ENCODE data around the gene TYW1B.
"Not testable (repeated sequence)": the region's sequence is repeated elsewhere in the genome, so short reads cannot be mapped to it uniquely, and the experiment has no call there.

TYW1B gene

GRCh38 chr7:72622532-72622931 is 205.5 kb downstream of the TYW1B start:
- ATAC-seq (no peak), DNase-seq (no peak)
- no peaks in the 10 kb centered on the region for H3K27me3 Mint-ChIP-seq
- no peak overlapping the region for H3K4me3 Mint-ChIP-seq
- H3K36me3 Mint-ChIP-seq (ENCODE audit: low read depth), result peaks cover 9% of the 10 kb centered on the region
- H3K27ac Mint-ChIP-seq, result no peak overlapping the region
- H3K4me1 Mint-ChIP-seq, result no peaks in the 10 kb centered on the region
- peaks cover 5% of the 10 kb centered on the region for H3K9me3 Mint-ChIP-seq

GRCh38 chr7:72621761-72622187 is 206.2 kb downstream of the TYW1B start:
- H3K36me3 Mint-ChIP-seq (ENCODE audit: low read depth), result peaks cover 11% of the 10 kb centered on the region
- H3K27me3 Mint-ChIP-seq, H3K9me3 Mint-ChIP-seq, H3K27ac Mint-ChIP-seq, ATAC-seq, H3K4me3 Mint-ChIP-seq, H3K4me1 Mint-ChIP-seq, DNase-seq: not testable (repeated sequence)

GRCh38 chr7:72620923-72621322 is 207.1 kb downstream of the TYW1B start:
- not testable (repeated sequence) for DNase-seq, H3K4me3 Mint-ChIP-seq, H3K4me1 Mint-ChIP-seq, ATAC-seq, H3K27ac Mint-ChIP-seq, H3K27me3 Mint-ChIP-seq, H3K9me3 Mint-ChIP-seq
- peaks cover 18% of the 10 kb centered on the region for H3K36me3 Mint-ChIP-seq (ENCODE audit: low read depth)

GRCh38 chr7:72618435-72619180 is 209.4 kb downstream of the TYW1B start:
- ATAC-seq, H3K4me3 Mint-ChIP-seq, DNase-seq, H3K27ac Mint-ChIP-seq, H3K27me3 Mint-ChIP-seq, H3K4me1 Mint-ChIP-seq, H3K9me3 Mint-ChIP-seq: not testable (repeated sequence)
- peaks cover 32% of the 10 kb centered on the region for H3K36me3 Mint-ChIP-seq (ENCODE audit: low read depth)

- H3K36me3 Mint-ChIP-seq (ENCODE audit: low read depth), result peaks cover 25% of the 10 kb centered on the region
- not testable (repeated sequence) for ATAC-seq, H3K4me3 Mint-ChIP-seq, H3K4me1 Mint-ChIP-seq, H3K9me3 Mint-ChIP-seq, H3K27me3 Mint-ChIP-seq, H3K27ac Mint-ChIP-seq, DNase-seq
Measured at GRCh38 chr7:72609761-72610160, 218.2 kb downstream of the TYW1B start.

GRCh38 chr7:72607988-72608387 is 220.0 kb downstream of the TYW1B start:
- not testable (repeated sequence) for DNase-seq, H3K27ac Mint-ChIP-seq, H3K9me3 Mint-ChIP-seq, H3K27me3 Mint-ChIP-seq, ATAC-seq, H3K4me3 Mint-ChIP-seq, H3K4me1 Mint-ChIP-seq
- H3K36me3 Mint-ChIP-seq (ENCODE audit: low read depth), result peaks cover 23% of the 10 kb centered on the region

GRCh38 chr7:72605863-72606431 is 222.1 kb downstream of the TYW1B start:
- H3K4me1 Mint-ChIP-seq, H3K27me3 Mint-ChIP-seq, H3K9me3 Mint-ChIP-seq, H3K4me3 Mint-ChIP-seq, ATAC-seq, H3K27ac Mint-ChIP-seq, DNase-seq: not testable (repeated sequence)
- peaks cover 16% of the 10 kb centered on the region for H3K36me3 Mint-ChIP-seq (ENCODE audit: low read depth)

GRCh38 chr7:72604771-72605611 is 223.0 kb downstream of the TYW1B start:
- not testable (repeated sequence) for H3K4me1 Mint-ChIP-seq, H3K27me3 Mint-ChIP-seq, H3K4me3 Mint-ChIP-seq, DNase-seq, H3K27ac Mint-ChIP-seq, H3K9me3 Mint-ChIP-seq
- peaks cover 14% of the 10 kb centered on the region for H3K36me3 Mint-ChIP-seq (ENCODE audit: low read depth)
- peak; percentile 28 for ATAC-seq

GRCh38 chr7:72603476-72603875 is 224.5 kb downstream of the TYW1B start:
- H3K9me3 Mint-ChIP-seq, H3K27ac Mint-ChIP-seq, ATAC-seq, DNase-seq, H3K4me3 Mint-ChIP-seq, H3K4me1 Mint-ChIP-seq, H3K27me3 Mint-ChIP-seq: not testable (repeated sequence)
- peaks cover 16% of the 10 kb centered on the region for H3K36me3 Mint-ChIP-seq (ENCODE audit: low read depth)

- no peaks in the 10 kb centered on the region for H3K4me1 Mint-ChIP-seq
- H3K9me3 Mint-ChIP-seq, result no peaks in the 10 kb centered on the region
- no peak overlapping the region for H3K4me3 Mint-ChIP-seq
- ATAC-seq (no peak), DNase-seq (no peak)
- H3K27ac Mint-ChIP-seq, result no peak overlapping the region
- peaks cover 16% of the 10 kb centered on the region for H3K36me3 Mint-ChIP-seq (ENCODE audit: low read depth)
- H3K27me3 Mint-ChIP-seq, result no peaks in the 10 kb centered on the region
Measured at GRCh38 chr7:72603073-72603472, 224.9 kb downstream of the TYW1B start.

GRCh38 chr7:72601683-72602082 is 226.3 kb downstream of the TYW1B start:
- not testable (repeated sequence) for H3K4me1 Mint-ChIP-seq, ATAC-seq, H3K27ac Mint-ChIP-seq, H3K4me3 Mint-ChIP-seq, H3K27me3 Mint-ChIP-seq, H3K9me3 Mint-ChIP-seq, DNase-seq
- H3K36me3 Mint-ChIP-seq (ENCODE audit: low read depth), result peaks cover 24% of the 10 kb centered on the region

- ATAC-seq, H3K27ac Mint-ChIP-seq, H3K4me3 Mint-ChIP-seq, H3K4me1 Mint-ChIP-seq, DNase-seq, H3K27me3 Mint-ChIP-seq: not testable (repeated sequence)
- Mint-ChIP-seq H3K36me3 (ENCODE audit: low read depth) (peaks cover 45% of the 10 kb centered on the region), H3K9me3 (peaks cover 25% of the 10 kb centered on the region)
Measured at GRCh38 chr7:72590023-72590422, 238.0 kb downstream of the TYW1B start.

GRCh38 chr7:72587267-72587666 is 240.7 kb downstream of the TYW1B start:
- not testable (repeated sequence) for H3K27me3 Mint-ChIP-seq, H3K4me1 Mint-ChIP-seq, DNase-seq, H3K4me3 Mint-ChIP-seq, H3K27ac Mint-ChIP-seq, ATAC-seq
- Mint-ChIP-seq H3K36me3 (ENCODE audit: low read depth) (peaks cover 53% of the 10 kb centered on the region), H3K9me3 (peaks cover 31% of the 10 kb centered on the region)

- not testable (repeated sequence) for DNase-seq, H3K27me3 Mint-ChIP-seq, H3K4me1 Mint-ChIP-seq, ATAC-seq, H3K4me3 Mint-ChIP-seq, H3K27ac Mint-ChIP-seq
- H3K9me3 Mint-ChIP-seq, result peaks cover 18% of the 10 kb centered on the region
- H3K36me3 Mint-ChIP-seq (ENCODE audit: low read depth), result peaks cover 38% of the 10 kb centered on the region
Measured at GRCh38 chr7:72584576-72584975, 243.4 kb downstream of the TYW1B start.

Measured in activated naive CD8-positive, alpha-beta T cell treated with anti-CD3 and anti-CD28 coated beads, Interleukin-2, amount 50 U/mL, for 24 hours (primary cell).